ENCODE data around the gene SPNS3. TPM values are rescaled to one million over a fixed set of nuclear protein-coding genes. Genes with fewer than 3 reads are reported as not detected.

The SPNS3 gene
- total and polyA plus RNA-seq, 8 donors, result 0.08 to 0.96 (median 0.67) TPM

- ATAC-seq, result no peak
- H3K4me1 ChIP-seq, result no peaks in the 10 kb centered on the region
- FAIRE-seq, result no peak
- TF ChIP-seq CTCF (IDR thresholded peaks at IDR 0.05), result no peak
- H3K4me3 ChIP-seq, result no peak overlapping the region
- H3K27me3 ChIP-seq, result no peaks in the 10 kb centered on the region
- no peak overlapping the region for H3K27ac ChIP-seq
- no peaks in the 10 kb centered on the region for H3K9me3 ChIP-seq
- no peaks in the 10 kb centered on the region for H3K36me3 ChIP-seq
- no peak for DNase-seq
- 78 to 91% methylated on average over 12 of the region's 12 CpGs for WGBS, 2 donors
- intact Hi-C loops (cut with DNase I), result no loop called here
Observed at GRCh38 chr17:4469552-4469951, 35.8 kb downstream of the SPNS3 start.

GRCh38 chr17:4472286-4472685 lies 38.5 kb downstream of the SPNS3 start:
- Histone ChIP-seq H3K27me3 (no peaks in the 10 kb centered on the region), H3K36me3 (no peaks in the 10 kb centered on the region), H3K27ac (no peak overlapping the region), H3K4me3 (no peak overlapping the region), H3K4me1 (peaks cover 0 to 4% (median 0%) of the 10 kb centered on the region in 3 donors), H3K9me3 (no peaks in the 10 kb centered on the region)
- intact Hi-C loops (cut with DNase I), result no loop called here
- ATAC-seq (no peak), DNase-seq (no peak), FAIRE-seq (no peak)
- TF ChIP-seq CTCF (IDR thresholded peaks at IDR 0.05), result no peak
- WGBS, 2 donors, result 94 to 96% methylated on average over 3 of the region's 3 CpGs

GRCh38 chr17:4474093-4474492 lies 40.4 kb downstream of the SPNS3 start:
- no peak for TF ChIP-seq CTCF (IDR thresholded peaks at IDR 0.05)
- no peak for DNase-seq
- ATAC-seq, result peak in 2 of 4 donors; percentile 21 to 34
- Histone ChIP-seq H3K36me3 (no peaks in the 10 kb centered on the region), H3K27ac (no peak overlapping the region), H3K9me3 (no peaks in the 10 kb centered on the region), H3K4me3 (no peak overlapping the region), H3K27me3 (no peaks in the 10 kb centered on the region), H3K4me1 (peaks cover 0 to 4% (median 0%) of the 10 kb centered on the region in 3 donors)
- WGBS, 2 donors, result 65 to 72% methylated on average over 11 to 13 of the region's 13 CpGs
- no peak for FAIRE-seq
- intact Hi-C loops (cut with DNase I), result no loop called here

GRCh38 chr17:4475001-4475400 lies 41.3 kb downstream of the SPNS3 start:
- no peaks in the 10 kb centered on the region for H3K27me3 ChIP-seq
- FAIRE-seq, result no peak
- H3K4me3 ChIP-seq, result no peak overlapping the region
- DNase-seq, result no peak
- TF ChIP-seq CTCF (IDR thresholded peaks at IDR 0.05), result no peak
- no peak for ATAC-seq
- no peak overlapping the region for H3K27ac ChIP-seq
- 83 to 84% methylated on average over 9 of the region's 9 CpGs for WGBS, 2 donors
- H3K4me1 ChIP-seq, result peaks cover 0 to 4% (median 0%) of the 10 kb centered on the region in 3 donors
- H3K9me3 ChIP-seq, result no peaks in the 10 kb centered on the region
- H3K36me3 ChIP-seq, result no peaks in the 10 kb centered on the region
- intact Hi-C loops (cut with DNase I), result no loop called here

GRCh38 chr17:4475463-4475862 lies 41.7 kb downstream of the SPNS3 start:
- no peaks in the 10 kb centered on the region for H3K27me3 ChIP-seq
- H3K4me1 ChIP-seq, result peaks cover 0 to 4% (median 0%) of the 10 kb centered on the region in 3 donors
- 80 to 88% methylated on average over 7 of the region's 7 CpGs for WGBS, 2 donors
- ATAC-seq (no peak), FAIRE-seq (no peak), DNase-seq (no peak)
- intact Hi-C loops (cut with DNase I), result no loop called here
- H3K27ac ChIP-seq, result peak overlapping the region in 1 of 4 donors; percentile 71
- no peaks in the 10 kb centered on the region for H3K36me3 ChIP-seq
- TF ChIP-seq CTCF (IDR thresholded peaks at IDR 0.05), result no peak
- H3K4me3 ChIP-seq, result no peak overlapping the region
- no peaks in the 10 kb centered on the region for H3K9me3 ChIP-seq
